Medulla oblongata (tissue), 1 donor: ENCODE results near the gene NGFR.

Source experiments
- DNase-seq: peaks from one replicate; pipeline ENCODE4 v3.0.0-alpha.2; 2015; ENCODE audit errors: extremely low spot score

The NGFR gene

DNA sequence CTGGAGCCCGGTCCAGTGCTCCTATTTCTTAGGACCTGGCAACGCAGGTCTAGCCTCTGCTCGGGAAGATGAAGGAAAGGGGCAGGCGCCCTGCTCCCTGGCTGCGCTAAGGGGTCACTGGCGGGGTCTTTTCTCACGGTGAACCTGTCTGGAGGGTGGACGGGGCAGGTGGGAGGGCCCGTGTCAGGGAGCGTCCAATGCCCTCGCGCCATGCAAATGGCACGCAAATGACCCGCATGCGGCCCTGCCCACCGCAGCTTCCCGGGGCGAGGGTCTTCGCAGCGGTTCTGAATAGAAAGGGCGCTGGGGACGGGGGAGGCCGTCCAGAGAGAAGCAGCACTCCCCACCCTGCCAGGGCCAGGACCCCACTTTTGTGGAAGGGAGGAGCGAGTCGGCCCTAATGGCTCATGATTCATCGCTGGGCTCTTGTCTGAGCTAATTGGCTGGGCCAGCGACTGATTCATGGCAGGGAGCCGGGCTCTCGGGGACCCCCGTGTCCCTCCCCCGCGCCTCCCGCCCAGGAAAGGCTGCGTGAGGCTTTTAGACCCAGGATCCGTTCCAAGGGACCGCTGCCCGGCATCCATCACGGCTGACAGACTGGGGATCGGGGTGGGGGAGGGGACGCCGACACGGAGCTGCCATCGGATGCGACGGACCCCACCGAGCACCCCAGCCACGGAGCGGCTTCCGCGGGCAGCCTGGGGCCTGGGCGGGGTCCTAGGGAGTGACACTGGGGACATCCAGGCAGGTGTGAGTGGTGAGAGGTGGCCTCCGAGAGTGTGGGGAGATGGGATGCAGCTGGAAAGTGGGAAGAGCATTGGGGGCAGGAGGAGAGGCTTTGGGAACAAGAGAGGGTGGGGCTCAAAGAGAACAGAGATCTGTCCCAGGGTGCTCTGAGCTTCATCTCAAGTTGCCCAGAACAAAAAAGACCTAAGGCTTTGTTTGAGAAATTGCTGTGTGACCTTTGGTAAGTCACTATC lies 25.0 kb upstream of the NGFR start:
- no peak for DNase-seq

DNA sequence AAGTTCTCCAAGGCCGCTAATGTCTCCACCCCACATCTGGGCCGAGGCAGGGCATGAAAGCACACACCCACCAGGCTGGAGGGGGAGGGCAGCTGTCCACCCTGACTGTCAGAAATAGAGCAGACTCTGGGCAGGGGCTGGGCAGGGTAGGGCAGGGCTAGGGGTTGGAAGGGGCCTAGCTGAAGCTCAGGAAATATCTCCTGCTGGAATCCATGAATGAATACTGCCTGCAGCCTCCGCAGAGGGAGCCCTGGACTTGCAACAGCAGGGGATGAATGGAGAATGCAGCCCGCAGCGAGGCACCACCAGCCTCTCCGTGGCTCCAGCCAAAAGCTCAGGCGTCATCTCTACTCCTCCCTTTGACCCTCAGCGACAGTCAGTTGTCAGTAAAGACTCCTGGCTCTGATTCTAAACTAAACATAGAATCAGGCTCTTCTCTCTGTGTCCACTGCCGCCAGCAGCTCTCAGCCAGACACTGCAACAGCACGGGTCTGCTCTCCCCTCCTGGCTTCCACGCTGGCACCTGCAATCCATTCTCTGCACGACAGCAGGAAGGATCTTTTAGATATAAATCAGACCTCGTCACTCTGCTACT lies 23.9 kb upstream of the NGFR start:
- DNase-seq, result peak; percentile 63

DNA sequence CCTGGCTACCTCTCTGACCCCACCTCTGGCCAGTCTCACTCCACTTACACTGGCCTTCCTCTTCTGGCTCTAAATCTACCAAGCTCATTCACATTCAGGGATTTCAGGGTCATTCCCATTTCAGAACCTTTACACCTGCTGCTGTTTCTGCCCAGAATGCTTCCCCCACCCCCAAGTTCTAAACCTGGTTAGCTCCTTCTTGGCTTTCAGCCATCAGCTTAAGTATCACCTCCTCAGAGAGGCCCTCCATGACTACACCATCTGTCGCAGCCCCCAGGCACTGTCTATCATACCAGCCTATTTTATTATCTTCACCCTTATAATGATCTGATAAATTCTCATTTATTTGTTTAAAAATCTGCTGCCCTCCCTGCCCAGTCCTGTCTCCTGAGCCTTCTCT lies 23.3 kb upstream of the NGFR start:
- DNase-seq, result no peak

DNA sequence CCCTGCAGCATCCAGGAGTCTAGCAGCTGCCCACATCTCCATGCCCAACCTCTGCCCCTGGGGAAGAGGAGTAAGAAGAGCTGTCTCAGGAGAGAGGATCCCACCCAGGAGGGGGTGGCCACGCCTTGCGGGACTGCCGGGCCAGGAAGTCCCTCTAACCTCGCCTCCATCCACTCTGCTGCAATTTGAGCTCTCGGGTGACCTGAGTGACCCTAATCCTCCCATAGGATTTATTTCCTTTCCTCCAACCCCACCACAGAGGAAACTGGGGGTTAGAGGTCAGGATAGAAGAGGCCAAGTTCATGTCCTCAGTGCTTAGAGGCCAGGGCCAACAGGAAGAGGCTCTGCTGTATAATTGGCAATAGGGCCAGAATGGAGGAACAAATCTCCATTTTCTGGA lies 22.6 kb upstream of the NGFR start:
- DNase-seq, result no peak

DNA sequence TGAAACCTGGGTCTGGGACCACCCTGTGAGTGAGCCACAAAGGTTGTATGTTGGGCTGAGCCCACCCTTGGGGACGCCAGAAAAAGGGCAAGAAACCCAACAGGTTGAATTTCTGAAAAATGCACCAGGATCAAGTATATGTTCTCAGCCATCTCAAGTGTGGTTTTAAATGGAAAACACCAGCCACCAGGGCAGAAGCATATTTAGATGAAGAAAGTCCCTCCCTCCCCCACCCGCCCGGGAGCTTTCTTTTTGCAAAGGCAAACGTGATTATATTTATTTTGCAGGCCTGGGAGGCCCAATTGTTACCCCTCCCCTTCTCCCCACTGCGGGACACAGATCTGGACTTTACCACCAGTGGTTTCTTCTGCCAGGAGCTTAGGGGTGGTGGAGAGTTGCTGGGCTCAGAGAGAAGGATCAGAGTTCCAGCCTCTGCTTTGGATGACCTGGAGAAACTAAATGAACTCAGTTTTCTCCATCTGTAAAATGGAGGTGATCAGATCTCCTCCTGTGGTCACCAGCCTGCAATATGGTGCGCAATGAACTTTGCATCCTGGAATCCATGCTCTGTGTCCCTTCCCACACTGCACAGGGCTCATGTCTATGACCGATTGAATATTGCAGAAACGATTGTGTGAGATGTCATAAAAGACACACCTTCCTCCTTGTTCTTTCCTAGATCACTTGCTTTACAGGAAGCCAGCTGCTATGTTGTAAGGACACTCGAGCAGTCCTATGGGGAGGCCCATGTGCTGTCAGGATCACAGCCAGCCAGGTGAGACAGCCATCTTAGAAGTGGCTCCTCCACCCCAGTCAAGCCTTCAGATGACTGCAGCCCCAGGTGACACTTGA lies 21.0 kb upstream of the NGFR start:
- no peak for DNase-seq

DNA sequence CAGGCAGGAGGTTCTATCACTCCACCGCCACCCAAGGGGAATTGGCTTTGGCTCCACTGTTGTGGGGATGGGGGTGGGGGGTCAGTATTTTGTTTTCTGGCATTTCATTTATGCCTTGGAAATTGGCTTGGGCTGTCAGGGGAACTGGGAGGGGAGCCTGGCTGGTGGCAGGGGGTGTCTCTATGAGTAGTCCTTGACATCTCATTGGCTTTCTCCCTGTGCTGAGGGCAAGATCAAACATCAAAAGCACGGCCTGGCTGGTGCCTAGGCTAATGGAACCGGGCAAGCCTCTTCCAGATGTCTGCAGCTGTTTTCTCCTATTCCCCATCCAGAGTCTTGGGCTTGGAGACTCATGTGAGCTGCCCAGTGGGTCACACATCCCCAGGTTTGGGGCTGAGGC lies 17.4 kb upstream of the NGFR start:
- no peak for DNase-seq

DNA sequence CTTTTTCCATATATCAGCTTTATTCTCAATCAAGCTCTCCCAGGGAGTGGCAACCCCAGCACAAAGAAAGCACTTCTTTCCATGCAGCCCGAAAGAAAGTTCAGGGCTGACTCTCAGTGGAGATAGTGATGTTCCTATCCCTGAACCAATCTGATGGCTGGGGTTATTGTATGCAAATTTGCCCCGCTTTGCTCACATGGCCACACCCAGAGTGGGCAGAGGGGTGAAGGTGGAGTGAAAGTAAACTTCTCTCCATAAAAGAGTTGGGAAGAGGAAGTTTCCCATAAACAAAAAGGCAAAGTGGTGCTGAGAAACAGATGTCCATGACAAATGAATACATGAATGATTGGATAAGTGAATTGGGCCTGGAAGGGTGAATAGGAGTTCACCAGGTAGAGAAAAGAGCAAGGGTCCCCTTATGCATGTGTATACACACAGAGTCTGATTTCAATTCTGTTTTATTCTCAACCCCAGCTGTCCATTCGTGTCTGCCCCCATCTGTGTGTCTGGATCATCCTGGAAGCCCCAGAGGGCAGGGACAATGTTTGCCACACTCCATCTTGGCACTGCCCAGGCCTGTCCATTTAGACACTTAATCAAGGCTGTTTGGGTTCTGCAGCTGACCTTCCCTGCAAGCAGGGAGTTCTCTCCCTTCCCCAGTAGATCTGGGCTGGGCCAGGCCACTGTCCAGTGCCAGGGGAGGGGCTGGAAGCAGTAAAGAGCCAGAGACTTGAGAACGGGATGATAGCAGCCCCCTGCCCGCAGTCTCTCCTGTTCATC lies 14.1 kb upstream of the NGFR start:
- no peak for DNase-seq

DNA sequence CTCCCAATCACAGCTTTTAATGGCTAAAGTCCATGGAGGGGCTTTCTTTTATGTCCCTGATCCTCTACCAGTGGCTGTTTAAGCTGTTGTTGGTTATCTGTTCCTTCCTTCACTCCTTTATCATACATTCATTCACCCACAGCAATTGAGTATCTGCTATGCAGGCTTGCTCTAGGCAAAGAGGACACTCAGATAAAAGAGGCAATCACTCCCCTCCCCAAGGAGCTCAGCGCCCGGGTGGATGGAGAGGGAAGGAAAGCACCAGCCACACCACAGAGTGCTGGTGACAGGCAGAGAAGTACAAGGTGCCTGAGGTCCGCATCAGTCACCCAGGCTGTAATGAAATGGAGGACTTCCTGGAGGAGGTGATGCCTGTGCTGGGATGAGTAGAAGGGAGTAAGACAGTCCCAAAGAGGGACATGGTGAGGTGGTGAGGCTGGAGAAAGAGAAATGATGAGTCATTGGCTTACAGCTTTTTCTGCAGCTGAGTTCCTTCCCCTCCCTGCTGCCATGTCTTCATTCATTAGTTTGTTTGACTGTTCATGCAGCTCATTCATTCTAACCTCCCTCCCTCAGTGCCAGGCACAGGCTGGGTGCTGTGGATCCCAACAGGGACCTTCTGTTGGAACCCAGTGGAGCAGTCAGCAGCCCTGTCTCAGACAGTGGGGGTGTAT lies 12.8 kb upstream of the NGFR start:
- DNase-seq, result peak; percentile 35

DNA sequence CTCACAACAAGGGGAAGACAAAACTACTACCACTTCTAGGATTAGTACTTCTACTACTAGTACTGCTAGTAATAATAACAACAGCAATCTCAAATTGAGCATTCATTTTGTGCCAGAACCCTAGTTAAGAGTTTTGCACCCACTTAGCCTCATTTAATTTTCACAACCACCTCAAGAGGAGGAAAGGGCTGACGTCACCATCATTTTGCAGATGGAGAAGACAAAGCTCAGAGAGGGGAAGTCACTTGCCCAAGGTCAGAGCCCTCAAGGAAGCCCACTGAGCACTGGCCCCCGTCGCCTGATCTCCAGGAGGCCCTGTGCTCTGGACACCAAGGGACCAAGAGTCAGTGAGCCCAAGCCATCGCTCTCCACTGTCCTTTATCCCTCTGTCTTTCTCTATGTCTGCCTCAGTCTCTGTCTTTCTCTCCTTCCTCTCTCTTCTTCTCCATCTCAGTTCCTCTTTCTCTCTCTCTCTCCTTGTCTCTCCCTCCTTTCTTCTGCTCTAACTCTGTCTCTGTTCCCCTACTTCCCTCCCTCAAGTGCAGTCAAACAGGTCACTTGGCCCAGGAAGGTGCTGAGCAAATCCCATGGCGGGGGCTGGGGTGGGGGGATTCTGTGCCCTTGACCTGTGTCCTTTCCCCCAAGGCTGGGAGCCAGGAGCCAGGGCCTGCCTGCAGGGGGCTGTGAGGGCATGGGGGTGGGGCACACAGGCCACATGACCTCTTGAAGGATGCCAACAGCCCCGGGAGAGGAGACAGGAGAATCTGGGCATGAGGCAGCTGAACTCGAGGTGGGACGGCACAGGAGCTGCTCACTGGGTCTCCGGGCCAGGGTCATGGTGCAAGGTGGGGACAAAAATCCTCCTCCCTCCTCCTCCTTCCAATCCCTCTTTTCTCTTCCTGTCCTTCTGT lies 11.2 kb upstream of the NGFR start:
- no peak for DNase-seq

DNA sequence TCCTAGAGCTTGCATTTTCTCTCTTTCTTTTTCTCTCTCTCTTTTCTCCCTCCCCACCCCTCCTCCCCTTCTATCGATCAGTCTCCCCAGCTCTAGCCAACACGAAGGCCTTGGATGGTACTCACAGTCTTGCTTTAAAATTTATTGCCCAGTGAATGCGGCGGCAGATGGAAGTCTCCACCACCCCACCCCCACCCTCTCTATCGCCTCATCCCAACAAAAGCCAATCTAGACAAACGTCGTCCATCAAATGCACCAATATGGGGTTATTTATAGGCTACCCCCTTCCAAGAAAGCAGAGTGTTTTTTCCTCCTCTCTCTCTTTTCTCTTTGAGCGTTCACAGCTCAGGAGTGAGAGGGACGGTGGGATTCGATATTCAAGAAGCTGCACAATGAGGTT lies 10.5 kb upstream of the NGFR start:
- DNase-seq, result no peak

DNA sequence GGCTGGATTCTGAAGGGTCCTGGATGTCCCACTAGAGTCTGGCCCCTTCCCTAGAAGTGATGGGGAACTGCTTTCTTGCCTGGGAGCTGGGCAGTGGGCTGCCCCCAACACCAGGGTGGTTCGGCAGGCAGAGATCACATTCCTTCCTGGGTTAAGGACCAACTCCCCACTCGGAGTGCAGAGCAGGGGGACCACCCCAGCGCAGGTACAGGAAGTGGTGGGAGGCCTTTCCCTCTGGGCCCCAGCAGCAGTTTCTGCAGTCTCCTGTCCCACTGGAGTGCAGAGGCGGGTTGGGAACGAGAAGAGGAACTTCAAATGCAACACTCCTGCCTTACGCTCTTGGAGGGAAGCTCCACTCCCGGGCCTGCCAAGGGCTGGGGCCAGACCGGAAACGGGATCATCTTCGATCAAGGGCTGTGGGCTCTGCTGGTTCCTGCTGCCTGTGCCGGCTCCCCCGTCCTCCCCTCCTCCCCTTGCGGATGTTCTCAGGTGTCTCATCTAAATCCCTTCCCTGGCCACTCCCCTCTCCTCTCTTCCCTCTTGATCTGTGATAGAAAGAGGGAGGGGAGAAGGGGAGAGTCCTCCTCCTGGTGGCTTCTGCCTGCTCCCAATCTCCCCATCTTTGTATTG lies 9.0 kb upstream of the NGFR start:
- DNase-seq, result no peak

DNA sequence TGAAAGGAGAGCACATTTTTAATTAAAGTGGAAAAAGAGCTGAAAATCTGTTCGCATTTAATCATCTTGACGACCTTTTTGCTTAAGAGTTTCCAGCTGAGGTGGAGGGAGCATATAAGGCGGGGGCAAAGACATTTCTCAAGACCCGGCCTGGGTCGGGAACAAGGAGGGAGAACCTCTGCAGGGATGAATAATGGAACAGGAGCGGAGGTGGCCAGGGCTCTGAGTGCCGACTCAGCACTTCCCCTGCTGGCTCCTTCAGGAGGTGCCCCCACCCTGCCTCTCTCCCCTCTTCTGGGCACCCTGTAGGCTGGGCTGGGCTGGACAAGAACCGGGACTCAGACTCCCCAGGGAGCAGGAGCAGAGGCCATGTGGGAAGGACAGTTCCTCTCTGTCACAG lies 7.9 kb upstream of the NGFR start:
- no peak for DNase-seq

DNA sequence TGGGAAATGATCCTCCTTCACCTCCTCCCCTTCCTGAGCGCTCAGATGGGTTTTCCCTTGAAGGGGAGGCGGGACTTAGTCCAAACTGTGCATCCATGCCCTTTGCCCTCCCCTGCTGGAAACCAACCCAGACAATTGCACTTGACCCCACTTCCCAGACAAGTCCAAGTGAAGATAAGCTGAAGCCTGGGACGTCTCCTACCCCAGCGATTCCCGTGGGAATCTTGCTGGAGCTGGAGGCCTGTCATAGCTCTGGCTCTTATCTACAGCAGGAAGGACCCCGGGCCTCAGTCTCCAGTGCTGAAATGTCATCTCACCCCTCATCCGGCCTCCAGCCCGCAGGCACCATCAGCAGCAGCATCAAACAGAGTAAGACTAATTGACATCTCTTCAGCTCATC lies 6.5 kb upstream of the NGFR start:
- no peak for DNase-seq

DNA sequence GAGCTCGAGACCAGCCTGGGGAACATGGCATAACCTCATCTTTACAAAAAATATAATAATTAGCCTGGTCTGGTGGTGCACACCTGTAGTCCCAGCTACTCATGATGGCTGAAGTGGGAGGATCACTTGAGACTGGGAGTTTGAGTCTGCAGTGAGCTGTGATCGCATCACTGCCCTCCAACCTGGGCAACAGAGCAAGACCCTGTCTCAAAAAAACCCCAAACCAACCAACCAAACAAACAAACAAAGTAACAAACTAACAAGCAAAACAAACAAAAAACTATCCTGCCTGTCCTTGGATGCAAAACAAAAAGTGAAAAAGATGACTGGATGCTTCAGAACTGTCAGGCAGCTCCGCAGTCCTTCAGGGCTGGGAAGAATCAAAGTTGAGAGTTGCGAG lies 5.7 kb upstream of the NGFR start:
- DNase-seq, result no peak

DNA sequence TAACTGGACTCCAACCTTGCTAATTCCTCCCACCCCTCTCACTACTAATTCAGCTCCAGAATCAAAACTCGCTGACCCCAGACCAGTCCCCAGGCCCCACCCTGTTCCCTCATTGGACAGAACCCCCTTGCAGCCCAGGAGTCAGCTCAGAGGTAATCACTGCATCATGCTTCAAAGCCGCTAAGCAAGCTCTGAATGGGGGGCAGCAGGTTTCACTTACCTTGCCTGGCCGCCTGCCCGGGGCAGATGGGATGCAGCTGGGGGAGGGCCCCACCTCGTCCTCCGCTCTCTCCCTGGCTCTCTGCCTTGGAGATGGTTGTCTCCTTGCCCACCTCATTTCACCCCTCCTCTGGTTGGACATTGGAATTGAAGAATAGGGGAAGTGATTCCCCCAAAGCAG lies 4.8 kb upstream of the NGFR start:
- no peak for DNase-seq

DNA sequence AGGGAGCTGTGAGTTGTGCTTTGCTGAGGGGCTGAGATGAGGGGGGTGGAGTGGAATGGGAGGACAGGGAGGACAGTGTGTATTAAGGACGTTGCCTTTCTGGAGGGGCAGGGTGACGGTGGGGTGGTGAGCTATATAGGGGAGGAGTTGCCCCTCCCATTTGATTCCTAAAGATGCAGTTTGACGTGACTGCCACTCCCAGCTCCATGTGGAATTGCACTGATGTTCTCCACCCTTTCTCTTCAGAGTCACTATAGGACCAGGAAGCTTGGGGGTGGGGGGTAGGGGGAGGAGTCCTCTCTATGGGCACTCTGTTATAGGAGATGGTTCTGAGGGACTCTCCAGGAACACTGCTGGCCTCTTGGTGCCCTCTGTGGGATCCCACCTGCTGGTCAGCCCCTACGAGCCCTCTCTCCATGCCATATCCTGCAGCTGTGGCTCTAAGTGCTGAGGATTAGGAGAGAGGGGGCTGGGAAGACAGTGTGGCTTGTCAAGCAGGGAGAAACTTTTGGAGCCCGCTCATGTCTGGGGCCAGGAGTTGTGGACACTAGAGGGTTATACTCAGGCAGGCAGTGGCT lies 3.8 kb upstream of the NGFR start:
- DNase-seq, result no peak

DNA sequence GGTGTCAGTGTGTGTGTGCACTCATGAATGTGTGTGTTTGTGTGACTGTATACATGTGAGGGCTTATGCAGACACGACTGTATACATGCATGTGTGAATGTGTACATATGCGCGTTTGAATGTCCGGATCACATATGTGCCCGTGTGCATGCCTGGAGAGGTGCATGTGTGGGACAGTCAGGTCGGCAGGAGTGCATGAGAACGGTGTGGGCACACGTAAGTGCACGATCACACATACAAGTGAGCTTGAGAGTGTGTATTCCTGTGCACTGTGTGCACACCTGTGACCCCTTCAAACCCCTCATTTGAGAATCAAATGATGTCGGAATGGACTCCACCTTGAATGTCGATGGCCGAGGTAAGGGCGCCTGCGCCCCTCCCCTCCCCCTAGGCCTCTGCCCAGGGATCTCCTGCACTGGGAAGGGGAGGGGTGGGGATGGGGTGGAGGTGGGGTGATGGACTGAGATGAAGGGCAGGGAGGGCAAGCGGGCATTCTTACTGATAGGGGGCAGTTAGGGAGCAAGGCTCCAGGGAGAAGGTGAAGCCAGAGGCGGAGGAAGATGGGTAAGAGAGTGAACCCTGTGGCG lies 601 bp upstream of the NGFR start:
- no peak for DNase-seq

DNA sequence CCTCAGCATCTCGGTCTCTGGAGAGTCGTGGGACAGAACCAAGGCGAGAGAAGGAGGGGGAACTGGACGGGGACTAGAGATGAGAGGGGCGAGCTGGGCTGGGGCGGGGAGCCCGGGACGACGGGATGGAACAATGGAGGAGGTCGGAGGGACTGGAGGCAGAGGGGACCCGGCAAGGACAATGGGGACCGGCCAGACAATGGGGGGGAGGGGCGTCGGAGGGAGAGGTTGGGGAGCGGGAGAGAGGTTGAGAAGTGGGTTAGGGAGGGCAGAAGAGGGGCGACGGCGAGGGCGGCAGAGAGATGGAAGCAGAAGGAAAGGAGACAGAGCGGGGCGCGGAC lies 719 bp downstream of the NGFR start:
- DNase-seq, result no peak
